IPS-NIHi7 (cell line): ENCODE measurements around the gene HOXD9.

ENCODE experiments used
- DNase-seq: peaks from one replicate; pipeline ENCODE4 v3.0.0; 2012; ENCODE audit warnings: mixed read lengths; ENCODE audit errors: extremely low spot score

Gene HOXD9

GRCh38 chr2:176122683-176123410, at the start of gene HOXD9:
Gene HOXD9, plus strand, starts transcription at chr2:176122719. Its CDS starts 50 bp downstream, at chr2:176122769.
- DNase-seq, result no peak

- no peak for DNase-seq
Observed at GRCh38 chr2:176072951-176073904, 49.3 kb upstream of the HOXD9 start.

- DNase-seq, result no peak
Observed at GRCh38 chr2:176074919-176075425, 47.5 kb upstream of the HOXD9 start.

- no peak for DNase-seq
Observed at GRCh38 chr2:176075481-176075880, 47.0 kb upstream of the HOXD9 start.

GRCh38 chr2:176076063-176076462, 46.5 kb upstream of the HOXD9 start:
- DNase-seq, result no peak

- no peak for DNase-seq
Observed at GRCh38 chr2:176076796-176077195, 45.7 kb upstream of the HOXD9 start.

GRCh38 chr2:176078541-176079284, 43.8 kb upstream of the HOXD9 start:
- DNase-seq, result no peak

GRCh38 chr2:176079285-176079830, 43.2 kb upstream of the HOXD9 start:
- no peak for DNase-seq

- DNase-seq, result peak; percentile 83
Observed at GRCh38 chr2:176079831-176080539, 42.5 kb upstream of the HOXD9 start.

- DNase-seq, result no peak
Observed at GRCh38 chr2:176080540-176081375, 41.8 kb upstream of the HOXD9 start.

GRCh38 chr2:176081376-176081836, 41.1 kb upstream of the HOXD9 start:
- DNase-seq, result no peak

GRCh38 chr2:176081837-176082524, 40.5 kb upstream of the HOXD9 start:
- no peak for DNase-seq

- DNase-seq, result no peak
Observed at GRCh38 chr2:176082525-176082823, 40.0 kb upstream of the HOXD9 start.

GRCh38 chr2:176082824-176083751, 39.4 kb upstream of the HOXD9 start:
- no peak for DNase-seq

GRCh38 chr2:176083796-176084261, 38.7 kb upstream of the HOXD9 start, which contains the start of gene EVX2:
Gene EVX2, minus strand, starts transcription at chr2:176083962. Its CDS starts 186 bp downstream, at chr2:176083776.
- DNase-seq, result no peak

- DNase-seq, result no peak
Observed at GRCh38 chr2:176084611-176085119, 37.9 kb upstream of the HOXD9 start.

- DNase-seq, result no peak
Observed at GRCh38 chr2:176085120-176085788, 37.3 kb upstream of the HOXD9 start.
